DOHH2 (cell line): Measurements from ENCODE around the gene MRPL51.

Experiments used
- CTCF ChIP-seq: fragments of 200-600 bp; sonication (generic); IDR thresholded peaks from one replicate; pipeline ENCODE4 v1.5.1; 2014; ENCODE audit warnings: antibody characterized with exemption, mild to moderate bottlenecking, low read depth, low read length; ENCODE audit not compliant: poor library complexity, severe bottlenecking
- EZH2phosphoT487 ChIP-seq: fragments of 200-600 bp; sonication (generic); IDR thresholded peaks from 2 replicates; pipeline ENCODE4 v1.6.1; 2017; ENCODE audit warnings: borderline replicate concordance, mild to moderate bottlenecking, antibody characterized with exemption, low read length, moderate library complexity, mixed read lengths

- TF ChIP-seq CTCF (no peak), EZH2phosphoT487 (no peak)
These were observed 31.4 kb downstream of the MRPL51 start for GRCh38 chr12:6461401-6462233.
